Activated CD8-positive, alpha-beta memory T cell treated with anti-CD3 and anti-CD28 coated beads for 48 hours (primary cell): ENCODE results near the gene SHROOM2.
"Not testable (repeated sequence)": the region's sequence is repeated elsewhere in the genome, so short reads cannot be mapped to it uniquely, and the experiment has no call there.

ENCODE experiments used
- DNase-seq, 3 experiments: peaks; one replicate each; pipeline ENCODE4 v3.0.0-alpha.2; 2020; ENCODE audit warnings: low read depth in 2 of 3, low spot score in 2 of 3

SHROOM2 gene, protein sequence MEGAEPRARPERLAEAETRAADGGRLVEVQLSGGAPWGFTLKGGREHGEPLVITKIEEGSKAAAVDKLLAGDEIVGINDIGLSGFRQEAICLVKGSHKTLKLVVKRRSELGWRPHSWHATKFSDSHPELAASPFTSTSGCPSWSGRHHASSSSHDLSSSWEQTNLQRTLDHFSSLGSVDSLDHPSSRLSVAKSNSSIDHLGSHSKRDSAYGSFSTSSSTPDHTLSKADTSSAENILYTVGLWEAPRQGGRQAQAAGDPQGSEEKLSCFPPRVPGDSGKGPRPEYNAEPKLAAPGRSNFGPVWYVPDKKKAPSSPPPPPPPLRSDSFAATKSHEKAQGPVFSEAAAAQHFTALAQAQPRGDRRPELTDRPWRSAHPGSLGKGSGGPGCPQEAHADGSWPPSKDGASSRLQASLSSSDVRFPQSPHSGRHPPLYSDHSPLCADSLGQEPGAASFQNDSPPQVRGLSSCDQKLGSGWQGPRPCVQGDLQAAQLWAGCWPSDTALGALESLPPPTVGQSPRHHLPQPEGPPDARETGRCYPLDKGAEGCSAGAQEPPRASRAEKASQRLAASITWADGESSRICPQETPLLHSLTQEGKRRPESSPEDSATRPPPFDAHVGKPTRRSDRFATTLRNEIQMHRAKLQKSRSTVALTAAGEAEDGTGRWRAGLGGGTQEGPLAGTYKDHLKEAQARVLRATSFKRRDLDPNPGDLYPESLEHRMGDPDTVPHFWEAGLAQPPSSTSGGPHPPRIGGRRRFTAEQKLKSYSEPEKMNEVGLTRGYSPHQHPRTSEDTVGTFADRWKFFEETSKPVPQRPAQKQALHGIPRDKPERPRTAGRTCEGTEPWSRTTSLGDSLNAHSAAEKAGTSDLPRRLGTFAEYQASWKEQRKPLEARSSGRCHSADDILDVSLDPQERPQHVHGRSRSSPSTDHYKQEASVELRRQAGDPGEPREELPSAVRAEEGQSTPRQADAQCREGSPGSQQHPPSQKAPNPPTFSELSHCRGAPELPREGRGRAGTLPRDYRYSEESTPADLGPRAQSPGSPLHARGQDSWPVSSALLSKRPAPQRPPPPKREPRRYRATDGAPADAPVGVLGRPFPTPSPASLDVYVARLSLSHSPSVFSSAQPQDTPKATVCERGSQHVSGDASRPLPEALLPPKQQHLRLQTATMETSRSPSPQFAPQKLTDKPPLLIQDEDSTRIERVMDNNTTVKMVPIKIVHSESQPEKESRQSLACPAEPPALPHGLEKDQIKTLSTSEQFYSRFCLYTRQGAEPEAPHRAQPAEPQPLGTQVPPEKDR (N-terminal part only)

DNA sequence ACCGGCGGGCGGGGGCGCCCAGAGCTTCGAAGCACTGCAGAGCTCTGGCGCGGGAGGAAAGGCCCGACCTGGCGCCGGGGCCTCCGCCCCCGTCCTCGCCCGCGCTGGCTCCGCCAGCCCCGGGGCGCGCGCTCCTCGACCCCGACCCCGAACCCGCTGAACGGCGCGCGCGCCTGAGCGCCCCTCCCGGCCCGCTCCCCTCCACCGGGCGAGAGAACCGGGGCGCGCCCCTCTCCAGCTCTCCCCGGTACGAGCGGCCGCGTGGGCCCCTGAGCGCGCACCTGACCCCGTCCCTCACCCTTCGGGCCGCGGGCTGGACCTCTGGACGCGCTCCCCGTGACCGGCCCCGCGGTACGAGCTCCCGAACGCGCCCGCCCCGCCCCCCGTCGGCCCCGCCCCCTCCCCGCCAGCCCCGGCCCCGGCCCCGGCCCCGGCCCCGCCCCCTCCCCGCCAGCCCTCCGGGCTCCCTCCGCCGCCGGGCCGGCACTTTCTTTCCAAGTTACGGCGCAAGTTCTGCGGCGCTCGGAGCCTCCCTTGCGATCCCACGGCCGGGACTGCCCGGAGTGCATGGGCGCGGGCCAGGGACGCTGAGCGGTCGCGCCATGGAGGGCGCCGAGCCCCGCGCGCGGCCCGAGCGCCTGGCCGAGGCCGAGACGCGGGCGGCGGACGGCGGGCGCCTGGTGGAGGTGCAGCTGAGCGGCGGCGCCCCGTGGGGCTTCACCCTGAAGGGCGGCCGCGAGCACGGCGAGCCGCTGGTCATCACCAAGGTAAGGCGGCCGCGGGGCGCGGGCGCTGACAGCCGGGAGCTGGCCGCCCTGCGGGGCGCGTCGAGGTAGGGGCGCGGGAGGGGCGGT, at the start of gene SHROOM2:
Gene SHROOM2, plus strand, starts transcription at position 486 of the 854 bp plus-strand sequence. Its CDS starts 117 bp downstream, at position 603.
- DNase-seq: no peak

GRCh38 chrX:9737363-9737762, 48.9 kb upstream of the SHROOM2 start:
- no peak for DNase-seq

- DNase-seq: no peak
These were observed 48.1 kb upstream of the SHROOM2 start for GRCh38 chrX:9738151-9738550.

DNA sequence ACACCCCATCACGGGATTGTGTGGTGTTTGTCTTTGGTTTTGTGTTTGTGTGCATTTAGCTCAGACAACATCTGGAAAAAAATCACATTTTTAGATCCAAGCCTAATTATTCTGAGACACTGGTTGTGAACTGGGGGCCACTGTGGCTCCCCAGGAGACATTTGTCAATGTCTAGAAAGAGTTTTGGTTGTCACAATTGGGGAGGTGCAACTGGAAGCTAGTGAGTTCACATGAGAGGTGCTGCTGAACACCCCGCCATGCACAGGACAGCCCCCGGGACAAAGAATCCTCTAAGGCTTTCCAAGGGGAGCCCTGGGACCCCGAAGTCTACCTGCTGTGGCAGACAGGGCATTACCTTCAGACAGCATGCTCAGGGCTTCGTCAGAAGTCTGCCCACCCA, 47.1 kb upstream of the SHROOM2 start:
- DNase-seq: no peak

GRCh38 chrX:9745417-9746115, 40.7 kb upstream of the SHROOM2 start:
- DNase-seq: no peak

DNA sequence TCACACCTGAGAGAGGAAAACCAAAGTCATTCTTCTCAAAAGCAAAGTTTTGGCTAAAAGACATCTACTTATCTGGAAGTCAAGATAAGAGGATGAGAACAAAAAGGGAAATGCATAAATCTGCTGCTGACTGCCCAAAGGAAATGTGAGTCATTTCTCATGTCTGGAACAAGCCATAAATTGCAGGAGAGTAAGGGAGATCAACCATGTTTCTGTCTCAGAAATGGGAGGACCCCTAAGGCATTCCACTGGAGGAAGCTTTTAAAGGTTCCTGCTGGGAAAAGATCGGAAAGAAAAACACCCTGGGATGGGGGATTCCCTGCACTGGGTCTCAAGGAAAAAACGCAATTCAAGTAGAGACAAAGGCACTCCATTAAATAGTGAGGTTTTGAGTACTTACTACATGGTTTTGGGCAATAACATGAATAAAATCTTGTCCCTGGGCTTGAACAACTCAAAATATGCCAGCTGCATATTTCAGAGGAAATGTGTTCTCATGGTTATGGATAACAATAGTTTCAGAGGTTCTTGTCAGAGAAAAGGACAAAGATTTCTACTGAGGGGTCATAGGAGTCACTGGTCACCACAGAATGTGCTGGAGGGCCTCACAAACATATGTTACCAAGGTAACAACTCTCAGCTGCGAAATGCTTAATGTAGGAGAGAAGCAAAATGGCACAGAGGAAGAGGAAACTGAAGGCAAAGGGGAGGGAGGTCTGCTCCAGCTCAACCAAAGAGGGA, 39.9 kb upstream of the SHROOM2 start:
- no peak for DNase-seq

DNA sequence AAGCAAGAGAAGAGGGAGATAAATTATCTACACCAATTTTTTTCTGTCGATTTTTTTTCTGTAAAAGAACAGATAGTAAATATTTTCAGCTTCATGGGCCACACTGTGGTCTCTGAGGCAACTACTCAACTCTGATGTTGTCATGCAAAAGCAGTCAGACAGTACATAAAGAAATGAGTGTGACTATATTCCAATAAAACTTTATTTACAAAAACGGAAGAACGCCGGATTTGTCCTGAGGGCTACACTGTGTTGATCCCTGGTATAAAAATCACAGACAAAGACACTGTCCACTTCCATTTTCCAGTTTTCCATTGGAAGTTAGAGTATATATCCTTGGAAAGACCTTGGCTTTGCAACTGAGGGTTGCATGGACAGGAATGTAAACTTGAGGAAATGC, 38.6 kb upstream of the SHROOM2 start:
- no peak for DNase-seq

DNA sequence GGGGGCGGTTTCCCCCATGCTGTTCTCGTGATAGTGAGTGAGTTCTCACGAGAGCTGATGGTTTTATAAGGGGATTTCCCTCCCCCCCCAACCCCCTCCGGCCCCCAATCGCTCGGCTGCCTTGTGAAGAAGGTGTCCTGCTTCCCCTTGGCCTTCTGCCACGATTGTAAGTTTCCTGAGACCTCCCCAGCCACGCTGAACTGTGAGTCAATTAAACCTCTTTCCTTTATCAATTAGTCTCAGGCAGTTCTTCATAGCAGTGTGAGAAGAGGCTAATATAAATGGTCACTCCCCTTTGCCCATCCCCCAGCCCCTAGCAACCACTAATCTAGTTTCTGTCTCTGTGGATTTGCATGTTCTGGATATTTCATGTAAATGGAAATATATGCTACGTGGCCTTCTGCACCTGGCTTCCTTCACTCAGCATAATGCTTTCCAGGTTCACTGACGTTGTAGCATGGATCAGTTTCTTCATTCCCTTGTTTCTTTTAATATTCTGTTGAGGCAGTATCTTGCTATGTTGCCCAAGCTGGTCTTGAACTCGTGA, 37.0 kb upstream of the SHROOM2 start:
- DNase-seq: no peak

DNA sequence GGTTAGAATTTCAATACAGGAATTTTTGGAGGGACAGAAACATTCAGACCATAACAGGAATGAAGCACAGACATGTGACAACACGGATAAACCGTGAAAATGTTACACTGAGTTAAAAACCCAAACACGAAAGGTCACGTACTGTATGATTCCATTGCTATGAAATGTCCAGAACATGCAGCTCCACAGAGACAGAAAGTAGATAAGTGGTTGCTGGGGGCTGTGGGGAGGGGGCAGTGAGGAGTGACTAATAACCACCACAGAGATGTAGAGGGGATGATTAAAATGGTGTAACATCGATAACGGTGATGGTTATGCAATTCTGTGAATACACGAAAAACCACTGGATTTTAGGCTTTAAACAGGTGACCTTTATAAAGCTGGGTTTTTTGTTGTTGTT, 28.9 kb upstream of the SHROOM2 start:
- no peak for DNase-seq

GRCh38 chrX:9758021-9758638, 28.1 kb upstream of the SHROOM2 start:
- no peak for DNase-seq

GRCh38 chrX:9759337-9759736, 26.9 kb upstream of the SHROOM2 start:
- DNase-seq: no peak

DNA sequence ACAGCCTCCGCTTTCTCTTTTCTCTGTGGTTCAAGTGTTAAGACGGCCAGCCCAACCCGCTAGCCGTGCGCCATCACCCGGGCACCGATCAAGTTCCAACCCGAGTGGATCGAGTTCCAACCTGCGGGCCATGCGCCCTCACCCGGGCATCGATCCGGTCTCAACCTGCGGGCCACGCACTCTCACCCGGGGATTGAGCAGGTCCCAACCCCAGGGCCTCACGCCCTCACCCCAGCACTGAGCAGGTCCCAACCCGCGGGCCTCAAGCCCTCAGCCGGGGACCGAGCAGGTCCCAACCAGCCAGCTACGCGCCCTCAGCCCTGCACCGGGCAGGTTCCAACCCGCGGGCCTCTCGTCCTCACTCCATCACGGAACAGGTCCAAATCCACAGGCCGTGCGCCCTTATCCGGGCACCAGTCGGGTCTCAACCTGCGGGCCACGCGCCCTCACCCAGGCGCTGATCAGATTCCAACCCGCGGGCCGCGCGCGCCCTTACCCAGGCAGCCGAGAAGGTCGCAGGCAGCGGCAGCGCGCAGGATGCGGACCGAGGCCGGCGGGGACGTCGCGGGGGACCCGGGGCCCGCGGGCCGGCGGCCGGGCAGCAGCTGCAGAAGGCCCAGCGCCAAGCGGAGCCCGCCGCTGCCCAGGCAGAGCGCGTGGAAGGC, 21.0 kb upstream of the SHROOM2 start:
- DNase-seq: no peak

DNA sequence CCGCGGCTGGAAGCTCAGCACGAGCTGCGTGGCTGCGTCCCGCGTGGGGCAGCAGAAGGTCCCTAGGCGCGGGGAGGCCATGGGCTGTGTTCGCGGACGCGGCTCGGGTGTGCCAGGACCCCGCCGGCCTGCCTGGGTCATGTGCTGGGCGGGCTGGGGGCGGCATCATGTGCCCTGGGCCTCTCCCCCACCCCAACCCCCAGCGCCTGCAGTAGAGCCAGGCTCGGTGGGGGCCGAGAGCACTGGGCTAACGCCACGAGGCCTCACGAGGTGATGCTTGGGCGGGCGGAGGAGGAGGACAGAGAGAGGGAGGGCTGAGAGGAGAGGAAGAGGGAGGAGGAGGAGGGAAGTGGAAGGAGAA, 20.5 kb upstream of the SHROOM2 start, which contains the start of gene GPR143:
Gene GPR143, minus strand, starts transcription at position 111 of the 361 bp plus-strand sequence. Its CDS starts 30 bp downstream, at position 81.
- no peak for DNase-seq

GRCh38 chrX:9767375-9767774, 18.9 kb upstream of the SHROOM2 start:
- no peak for DNase-seq

- DNase-seq: not testable (repeated sequence)
These were observed 17.8 kb upstream of the SHROOM2 start for GRCh38 chrX:9768321-9768839.

GRCh38 chrX:9770319-9770718, 15.9 kb upstream of the SHROOM2 start:
- DNase-seq: no peak

DNA sequence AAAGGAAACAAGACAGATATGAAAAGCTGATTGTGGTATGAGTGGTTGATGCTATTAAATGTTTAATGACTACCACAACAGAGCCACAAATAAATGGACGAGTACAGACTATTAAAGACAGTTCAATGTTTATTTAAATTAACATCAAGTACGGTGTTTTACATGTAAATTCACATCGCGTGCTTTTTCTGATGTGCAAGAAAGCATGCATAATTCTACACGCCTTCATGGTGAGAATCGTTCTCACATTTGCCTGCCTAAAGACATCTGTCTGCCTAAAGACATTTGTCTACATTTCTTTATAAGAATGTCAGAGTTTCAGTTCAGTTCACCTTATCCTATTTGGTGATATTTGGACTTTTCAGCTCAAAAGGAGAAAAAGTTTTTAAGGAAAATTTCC, 13.3 kb upstream of the SHROOM2 start:
- DNase-seq: no peak
